Sigmoid colon (tissue), 7 donors: ENCODE data around the gene PDE1C. TPM values are rescaled to one million over a fixed set of nuclear protein-coding genes. Genes with fewer than 3 reads are reported as not detected.

Source experiments
- DNase-seq: peaks from one replicate; pipeline ENCODE4 v3.0.0-alpha.2; 2019
- H3K27ac ChIP-seq, 4 donors: fragments of 200-600 bp; sonication (generic); one replicate each; pipeline ENCODE4 v1.5.1; 2016 to 2019; ENCODE audit warnings: mild to moderate bottlenecking in 1 of 4
- H3K27me3 ChIP-seq, 3 donors: fragments of 200-600 bp; sonication (generic); one replicate each; pipeline ENCODE4 v1.5.1; 2019; ENCODE audit warnings: mild to moderate bottlenecking in 1 of 3
- H3K36me3 ChIP-seq, 4 donors: fragments of 200-600 bp; sonication (generic); one replicate each; pipeline ENCODE4 v1.5.1; 2016 to 2019
- H3K4me1 ChIP-seq, 4 donors: fragments of 200-600 bp; sonication (generic); one replicate each; pipeline ENCODE4 v1.5.1; 2017 to 2019
- H3K4me3 ChIP-seq, 4 donors: fragments of 200-600 bp; sonication (generic); one replicate each; pipeline ENCODE4 v1.5.1; 2017 to 2019; ENCODE audit warnings: mild to moderate bottlenecking in 2 of 4, moderate library complexity in 1 of 4
- H3K9me3 ChIP-seq, 4 donors: fragments of 200-600 bp in 3 of 4; sonication (generic) in 3 of 4; one replicate each; pipeline versions ENCODE4 v1.5.1 to v1.6.1; 2013 to 2019
- CTCF ChIP-seq, 4 experiments: fragments of 450-650 bp in 3 of 4; fragments of 200-600 bp in 1 of 4; IDR thresholded peaks; one replicate each; pipeline ENCODE4 v1.5.1; 2016 to 2019; ENCODE audit warnings: antibody characterized with exemption in 4 of 4, mild to moderate bottlenecking in 3 of 4, moderate library complexity in 2 of 4
- EP300 ChIP-seq, 4 donors: sonication (generic); formaldehyde crosslinking; IDR thresholded peaks; one replicate each; pipeline ENCODE4 v1.6.1; 2017; ENCODE audit warnings: antibody characterized with exemption in 4 of 4
- POLR2A ChIP-seq, 2 donors: fragments of 450-650 bp; IDR thresholded peaks; one replicate each; pipeline ENCODE4 v1.6.1; 2016; ENCODE audit warnings: antibody characterized with exemption in 2 of 2, mild to moderate bottlenecking in 2 of 2, moderate library complexity in 2 of 2
- POLR2AphosphoS5 ChIP-seq, 4 donors: sonication (generic); formaldehyde crosslinking; IDR thresholded peaks; one replicate each; pipeline ENCODE4 v1.6.1; 2017; ENCODE audit warnings: antibody characterized with exemption in 4 of 4
- WGBS, 2 donors: extraction: QIAGEN DNeasy Blood & Tissue Kit; methylation state at CpG; one replicate each; pipeline ENCODE4 v1.1.7; 2013; 5-methylcytosine and 5-hydroxymethylcytosine counted together
- intact Hi-C: fragments of 100-400 bp; cut with DNase I; formaldehyde crosslinking; loops from one replicate; pipeline ENCODE4 v1.15.1; 2023
- polyA plus RNA-seq, 3 donors: library from polyadenylated mRNA; stranded (reverse); fragments of 200-250 nt; gene quantifications; one replicate each; pipeline ENCODE4 v1.2.3, GENCODE V29; 2013
- total RNA-seq, 4 donors: library from RNA; depleted of rRNA; stranded (reverse); fragments of >200 nt; gene quantifications; one replicate each; pipeline ENCODE4 v1.1.0, GENCODE V29; 2016
- donor health status: healthy with polysubstance abuse.
- donor health status: Bipolar disorder and iron deficiency.
- donor health status: healthy.

Gene PDE1C
- total and polyA plus RNA-seq, 7 donors: under 0.01 to 19.4 (median 5.9) TPM

DNA sequence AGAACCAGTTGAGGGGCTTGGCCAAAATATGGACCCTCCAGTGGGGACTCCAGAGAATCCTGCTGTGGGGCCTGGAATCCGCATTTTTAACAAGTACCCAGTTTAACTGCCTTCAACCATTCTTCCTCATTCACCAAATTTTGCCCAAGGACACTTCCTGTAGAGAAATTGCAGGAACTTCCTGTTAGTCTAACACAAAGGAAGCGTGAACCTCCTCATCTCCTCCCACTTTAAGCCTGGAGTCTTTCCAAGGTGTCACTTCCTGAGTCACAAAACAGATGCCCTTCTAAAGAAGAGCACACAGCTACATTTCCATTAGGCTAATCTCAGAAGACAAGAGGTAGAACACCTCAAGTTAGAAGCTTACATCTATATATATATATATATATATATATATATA is 194.8 kb downstream of the PDE1C start:
- WGBS, 2 donors: 49 to 54% methylated on average over 2 of the region's 2 CpGs
- intact Hi-C loops: no loop called here
- Histone ChIP-seq H3K27me3 (no peaks in the 10 kb centered on the region), H3K4me3 (no peak overlapping the region), H3K4me1 (no peaks in the 10 kb centered on the region), H3K27ac (no peak overlapping the region), H3K36me3 (no peaks in the 10 kb centered on the region), H3K9me3 (no peaks in the 10 kb centered on the region)
- TF ChIP-seq CTCF (IDR thresholded peaks at IDR 0.05) (no peak), POLR2A (IDR thresholded peaks at IDR 0.05) (no peak), EP300 (IDR thresholded peaks at IDR 0.05) (no peak), POLR2AphosphoS5 (IDR thresholded peaks at IDR 0.05) (no peak)
- DNase-seq: no peak

DNA sequence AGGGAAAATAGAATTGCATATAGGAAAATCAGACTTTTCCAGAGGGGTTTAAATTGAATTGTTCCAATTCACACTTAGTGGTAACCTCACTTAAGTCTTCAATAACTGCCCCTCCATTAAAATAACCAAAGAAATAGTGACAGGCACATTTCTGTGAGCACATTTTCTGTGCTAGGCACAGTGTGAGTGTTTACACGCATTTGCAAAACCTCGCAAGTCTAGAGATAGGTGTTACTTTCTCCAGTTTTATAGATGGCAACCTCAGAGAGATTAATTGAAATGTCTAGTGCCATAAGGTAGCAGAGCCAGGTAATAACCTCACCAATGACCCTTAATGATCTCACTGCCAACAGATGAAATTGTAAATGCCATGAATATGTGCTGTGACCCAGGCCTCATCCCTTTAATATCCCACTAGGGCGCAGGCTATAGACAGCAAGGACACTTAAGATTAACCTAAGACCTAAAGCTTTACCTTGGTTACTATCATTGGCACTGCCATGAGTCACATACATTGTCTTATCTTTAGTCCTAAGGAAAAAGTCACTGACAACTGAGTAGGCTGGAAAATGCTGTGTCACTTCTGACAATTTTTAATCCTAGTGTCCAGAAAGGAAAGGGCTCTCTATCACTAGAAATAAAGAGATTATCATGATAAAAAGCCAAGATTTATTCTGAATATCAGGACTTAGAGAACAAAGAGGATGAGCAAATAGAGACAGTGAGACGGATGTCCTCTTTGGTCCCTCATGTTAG is 195.4 kb downstream of the PDE1C start:
- H3K4me3 ChIP-seq: no peak overlapping the region
- intact Hi-C loops: no loop called here
- WGBS, 2 donors: 94% methylated on average over 4 of the region's 4 CpGs
- no peaks in the 10 kb centered on the region for H3K27me3 ChIP-seq
- H3K27ac ChIP-seq: no peak overlapping the region
- H3K4me1 ChIP-seq: no peaks in the 10 kb centered on the region
- TF ChIP-seq CTCF (IDR thresholded peaks at IDR 0.05) (no peak), POLR2AphosphoS5 (IDR thresholded peaks at IDR 0.05) (no peak), EP300 (IDR thresholded peaks at IDR 0.05) (no peak), POLR2A (IDR thresholded peaks at IDR 0.05) (no peak)
- H3K9me3 ChIP-seq: no peaks in the 10 kb centered on the region
- no peak for DNase-seq
- no peaks in the 10 kb centered on the region for H3K36me3 ChIP-seq

DNA sequence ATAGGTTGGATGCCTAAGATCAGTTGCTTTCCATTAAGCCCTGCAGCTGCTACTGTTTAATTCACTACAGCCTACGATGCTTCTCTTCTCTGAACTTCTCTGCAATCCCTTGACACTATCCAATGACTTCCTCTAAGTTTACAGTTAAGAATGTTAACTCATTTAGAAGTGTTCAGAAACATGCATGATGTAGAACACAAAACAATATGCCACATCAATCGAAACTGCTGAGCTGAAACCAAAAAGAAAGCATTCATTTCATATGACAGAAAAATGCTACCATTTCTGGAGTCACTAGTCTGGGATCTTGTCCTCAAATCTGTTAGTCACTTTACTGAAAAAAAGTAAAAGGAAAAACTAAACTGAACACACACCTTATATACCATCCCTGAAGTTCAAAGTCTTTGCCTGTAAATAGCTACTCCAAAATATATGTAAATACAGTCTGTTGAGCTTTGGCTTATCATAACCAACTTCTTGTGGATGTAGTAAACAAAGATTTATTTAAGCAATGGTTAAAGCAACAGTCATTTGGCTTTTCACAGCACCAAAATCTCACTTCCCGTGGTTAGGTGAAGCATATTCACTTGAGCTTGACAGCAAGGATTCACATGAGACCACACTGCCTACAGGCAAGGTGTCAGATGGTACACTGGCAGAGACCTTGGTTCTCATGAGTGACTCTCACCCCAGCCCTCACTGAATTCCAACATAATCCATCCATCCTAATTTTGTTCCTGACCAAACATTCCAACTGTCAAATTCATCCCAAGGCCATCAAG is 196.2 kb downstream of the PDE1C start:
- H3K9me3 ChIP-seq: no peaks in the 10 kb centered on the region
- TF ChIP-seq POLR2AphosphoS5 (IDR thresholded peaks at IDR 0.05) (no peak), CTCF (IDR thresholded peaks at IDR 0.05) (no peak), POLR2A (IDR thresholded peaks at IDR 0.05) (no peak), EP300 (IDR thresholded peaks at IDR 0.05) (no peak)
- no peak overlapping the region for H3K27ac ChIP-seq
- H3K27me3 ChIP-seq: no peaks in the 10 kb centered on the region
- H3K36me3 ChIP-seq: no peaks in the 10 kb centered on the region
- no peak for DNase-seq
- no peak overlapping the region for H3K4me3 ChIP-seq
- WGBS, 2 donors: 64 to 67% methylated on average over 3 of the region's 3 CpGs
- intact Hi-C loops: no loop called here
- H3K4me1 ChIP-seq: no peaks in the 10 kb centered on the region

DNA sequence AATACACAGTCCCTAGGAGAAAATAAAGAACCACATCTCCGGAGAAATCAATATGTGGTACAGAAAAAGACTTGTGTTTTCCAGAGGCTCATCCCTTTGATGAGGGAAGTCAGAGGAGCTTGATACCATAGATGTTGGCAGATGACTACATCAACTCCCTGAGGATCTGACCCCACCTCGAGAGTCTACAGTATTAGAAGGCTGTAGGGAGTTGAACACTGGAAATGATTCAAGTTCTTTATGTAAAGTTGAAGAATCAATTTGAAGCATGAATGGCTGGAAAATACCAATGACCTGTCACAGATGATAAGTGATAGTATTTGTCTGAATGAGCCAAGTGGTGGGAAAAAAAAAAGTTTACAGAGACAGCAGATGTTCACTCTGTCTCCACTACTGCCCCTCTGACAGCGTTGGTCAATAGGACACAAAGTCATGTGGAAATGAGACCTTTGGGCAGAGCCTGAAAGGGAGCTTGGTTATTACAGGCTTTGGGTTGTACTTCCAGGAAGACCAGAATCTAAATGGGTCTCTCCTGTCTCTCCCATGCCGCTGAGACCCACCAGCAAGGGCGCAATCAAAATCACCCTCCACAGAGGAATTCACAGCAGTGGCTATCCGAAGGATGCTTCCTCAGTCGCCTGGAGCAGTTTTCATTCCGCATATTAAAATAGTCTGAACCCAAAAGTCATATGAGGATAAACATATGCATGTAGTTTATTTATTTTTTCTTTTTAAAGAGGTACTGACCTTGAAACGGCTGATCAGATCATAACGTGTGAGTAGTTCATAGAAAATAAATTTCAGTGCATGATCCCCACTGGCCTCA is 197.4 kb downstream of the PDE1C start:
- no peaks in the 10 kb centered on the region for H3K4me1 ChIP-seq
- H3K36me3 ChIP-seq: no peaks in the 10 kb centered on the region
- WGBS, 2 donors: 86 to 87% methylated on average over 10 of the region's 10 CpGs
- no peaks in the 10 kb centered on the region for H3K9me3 ChIP-seq
- no peak for DNase-seq
- no peak overlapping the region for H3K4me3 ChIP-seq
- TF ChIP-seq EP300 (IDR thresholded peaks at IDR 0.05): no peak
- no peak for TF ChIP-seq POLR2A (IDR thresholded peaks at IDR 0.05)
- TF ChIP-seq CTCF (IDR thresholded peaks at IDR 0.05): no peak
- no peak for TF ChIP-seq POLR2AphosphoS5 (IDR thresholded peaks at IDR 0.05)
- no peak overlapping the region for H3K27ac ChIP-seq
- intact Hi-C loops: no loop called here
- H3K27me3 ChIP-seq: no peaks in the 10 kb centered on the region
